K562 (cell line): Measurements from ENCODE around the gene COL20A1. TPM values are rescaled to one million over a fixed set of nuclear protein-coding genes. Genes with fewer than 3 reads are reported as not detected.

ENCODE experiments used
- ATF7 ChIP-seq: fragments of 450-650 bp; IDR thresholded peaks from 2 replicates; pipeline ENCODE4 v1.7.1; 2014; ENCODE audit warnings: mild to moderate bottlenecking, moderate library complexity
- BRCA1 ChIP-seq, 2 experiments: fragments of 450-650 bp in 1 of 2; sonication (generic) in 1 of 2; formaldehyde crosslinking in 1 of 2; IDR thresholded peaks; 2 replicates each; pipeline versions ENCODE4 v1.5.0 to v1.6.1; 2017 to 2020; ENCODE audit warnings: mild to moderate bottlenecking in 1 of 2, missing genetic modification reagents in 1 of 2
- CBX3 ChIP-seq, 2 experiments: IDR thresholded peaks; 1 replicate in 1 of 2; 2 replicates in 1 of 2; pipeline ENCODE4 v1.6.1; 2012; ENCODE audit warnings: inconsistent platforms in 2 of 2, low read length in 2 of 2, borderline replicate concordance in 1 of 2, control low read depth in 1 of 2
- CBX8 ChIP-seq: fragments of 200-600 bp; sonication (generic); IDR thresholded peaks from 2 replicates; pipeline ENCODE4 v1.6.1; 2012; ENCODE audit warnings: borderline replicate concordance, mixed run types, low read depth, mild to moderate bottlenecking, moderate library complexity, mixed read lengths, low read length, control low read depth, inconsistent platforms; ENCODE audit not compliant: poor library complexity, severe bottlenecking; ENCODE audit errors: extremely low read depth
- CTBP1 ChIP-seq: fragments of 450-650 bp; IDR thresholded peaks from 2 replicates; pipeline ENCODE4 v1.6.1; 2016; ENCODE audit warnings: borderline replicate concordance
- EGR1 ChIP-seq: fragments of 450-650 bp; conservative IDR thresholded peaks from 2 replicates; pipeline ENCODE4 v1.6.1; 2017; ENCODE audit warnings: mild to moderate bottlenecking
- EZH2 ChIP-seq: IDR thresholded peaks from 2 replicates; pipeline ENCODE4 v1.6.1; 2012; ENCODE audit warnings: low read depth, mild to moderate bottlenecking, inconsistent platforms, low read length, borderline replicate concordance
- FOS ChIP-seq: IDR thresholded peaks from 3 replicates; pipeline ENCODE4 v1.6.1; 2011; ENCODE audit not compliant: insufficient read length; ENCODE audit errors: extremely low read depth
- FOXA3 ChIP-seq, 2 experiments: fragments of 450-650 bp in 1 of 2; sonication (generic) in 1 of 2; formaldehyde crosslinking; IDR thresholded peaks in 1 of 2; conservative IDR thresholded peaks in 1 of 2; 2 replicates each; pipeline versions ENCODE4 v1.4.0 to v1.8.0; 2020 to 2022; ENCODE audit warnings: mild to moderate bottlenecking in 2 of 2, missing genetic modification reagents in 1 of 2
- FOXP1 ChIP-seq: sonication (generic); formaldehyde crosslinking; IDR thresholded peaks from 2 replicates; pipeline ENCODE4 v1.8.0; 2022; ENCODE audit warnings: mild to moderate bottlenecking, missing genetic modification reagents
- GABPA ChIP-seq: fragments of 200-800 bp; sonication (Bioruptor generic); conservative IDR thresholded peaks from 2 replicates; pipeline ENCODE4 v1.6.1; 2016; ENCODE audit warnings: low read depth, missing genetic modification characterization, missing compliant biosample characterization
- GATAD2A ChIP-seq: fragments of 450-650 bp; IDR thresholded peaks from 2 replicates; pipeline ENCODE4 v1.6.1; 2017
- KAT8 ChIP-seq: fragments of 450-650 bp; IDR thresholded peaks from 2 replicates; pipeline ENCODE4 v1.6.1; 2016; ENCODE audit warnings: low read depth, mild to moderate bottlenecking
- KDM2B ChIP-seq: fragments of 250-450 bp; sonication (Bioruptor Pico); IDR thresholded peaks from 2 replicates; pipeline ENCODE4 v1.8.0; 2021; ENCODE audit warnings: mild to moderate bottlenecking, moderate library complexity
- MECOM ChIP-seq: fragments of 250-450 bp; sonication (Bioruptor Pico); IDR thresholded peaks from 2 replicates; pipeline ENCODE4 v1.8.0; 2022; ENCODE audit warnings: inconsistent platforms
- MTF1 ChIP-seq: fragments of 250-450 bp; sonication (Bioruptor Pico); IDR thresholded peaks from 2 replicates; pipeline ENCODE4 v1.9.0; 2021; ENCODE audit warnings: moderate library complexity, mild to moderate bottlenecking, inconsistent platforms, borderline replicate concordance
- NBN ChIP-seq: fragments of 450-650 bp; IDR thresholded peaks from 2 replicates; pipeline ENCODE4 v1.6.1; 2016; ENCODE audit warnings: low read depth, mild to moderate bottlenecking
- PRPF4 ChIP-seq: fragments of 200-400 bp; formaldehyde crosslinking; IDR thresholded peaks from one replicate; pipeline ENCODE4 v1.6.1; 2017; ENCODE audit warnings: low read length, low read depth, mild to moderate bottlenecking; ENCODE audit not compliant: insufficient read depth, poor library complexity, severe bottlenecking
- TAF7 ChIP-seq: fragments of 450-650 bp; IDR thresholded peaks from 2 replicates; pipeline ENCODE4 v1.6.1; 2016; ENCODE audit warnings: missing genetic modification characterization, missing compliant biosample characterization
- polyA plus RNA-seq, 8 experiments: library from polyadenylated mRNA; depleted of rRNA in 4 of 8; stranded (reverse) in 5 of 8; unstranded in 3 of 8; fragments of >200 nt; fragmentation: Nextera tagmentation in 2 of 8; fragmentation: Illumina TruSeq in 1 of 8; extraction: Ambion mirVana in 2 of 8; extraction: Trizol in 1 of 8; gene quantifications; 2 replicates each; pipeline versions ENCODE4 v1.2.1 to v1.2.3, GENCODE V29; 2011 to 2014; ENCODE audit warnings: inconsistent platforms in 1 of 8, missing spikeins in 1 of 8
- total RNA-seq, 7 experiments: library from RNA; depleted of rRNA in 6 of 7; stranded (reverse); fragments of >200 nt in 6 of 7; fragmentation: Illumina TruSeq in 2 of 7; extraction: Trizol in 2 of 7; gene quantifications; 2 replicates each; pipeline versions ENCODE4 v1.2.1 to v1.2.3, GENCODE V29; 2011 to 2021; ENCODE audit warnings: low replicate concordance in 1 of 7
- TF ChIP-seq, protein P1 (sequence below): fragments of 250-450 bp; sonication (Bioruptor Pico); IDR thresholded peaks from 2 replicates; pipeline ENCODE4 v1.9.0; 2021; ENCODE audit warnings: mild to moderate bottlenecking, inconsistent platforms
- TF ChIP-seq, protein P2 (sequence below): conservative IDR thresholded peaks from 2 replicates; pipeline ENCODE4 v1.6.1; 2011; ENCODE audit warnings: low read depth, mild to moderate bottlenecking, low read length; ENCODE audit not compliant: control insufficient read depth
- TF ChIP-seq, protein P3 (sequence below): sonication (generic); formaldehyde crosslinking; IDR thresholded peaks from 2 replicates; pipeline ENCODE4 v1.4.0; 2020; ENCODE audit warnings: mild to moderate bottlenecking, missing genetic modification reagents

Gene COL20A1
- total and polyA plus RNA-seq, 9 of the 15 experiments (the other 6 are each of a cell fraction or from before 2014, with no cell fraction given): not detected

DNA sequence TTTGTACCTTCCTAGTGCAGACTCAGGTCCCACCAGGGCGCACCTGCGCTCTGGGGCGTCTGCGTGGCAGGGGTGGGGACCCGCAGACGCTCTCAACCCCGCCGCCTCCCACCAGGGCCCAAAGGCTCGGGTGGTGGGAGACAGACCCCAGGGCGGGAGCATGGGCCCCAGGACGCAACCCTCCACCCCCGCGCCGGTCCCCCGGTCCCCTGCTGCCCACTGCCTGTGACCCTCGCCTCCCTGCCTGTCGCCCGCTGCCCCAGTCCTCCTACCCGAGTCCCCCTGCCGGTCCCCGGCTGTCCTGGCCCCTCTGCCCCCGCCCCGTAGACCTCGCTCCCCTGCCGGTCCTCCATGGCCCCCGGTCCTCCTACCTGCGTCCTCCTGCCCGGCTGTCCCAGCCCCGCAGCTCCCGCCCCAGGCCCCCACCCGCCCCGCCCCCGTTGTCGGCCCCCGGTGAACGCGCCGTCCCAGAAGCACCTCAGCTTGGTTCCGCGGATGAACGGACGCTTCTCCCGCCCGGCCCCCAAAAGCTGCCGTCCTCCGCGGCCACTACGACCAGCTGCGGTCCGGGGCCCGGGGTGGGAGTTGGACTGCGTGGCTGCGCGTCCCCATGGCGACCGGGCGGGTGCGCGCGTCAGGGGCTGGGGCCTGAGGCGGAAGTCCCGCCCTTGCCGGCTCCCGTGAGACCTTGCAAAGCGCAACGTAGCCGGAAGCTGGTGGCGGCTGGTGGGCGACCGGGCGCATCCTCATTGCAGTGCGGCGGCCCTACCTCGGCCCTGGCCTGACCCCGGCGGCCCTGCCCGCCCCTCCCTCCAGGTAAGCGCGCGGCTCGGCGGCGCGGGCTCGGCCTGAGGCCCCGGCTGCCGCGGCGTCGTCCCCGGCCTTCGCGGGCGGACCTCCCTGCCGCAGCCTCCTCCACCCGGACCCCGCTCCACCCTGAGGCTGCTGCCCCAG is 20.6 kb upstream of the COL20A1 start, which contains the start of gene ARFGAP1 (continued):
- TF ChIP-seq, protein P1, sequence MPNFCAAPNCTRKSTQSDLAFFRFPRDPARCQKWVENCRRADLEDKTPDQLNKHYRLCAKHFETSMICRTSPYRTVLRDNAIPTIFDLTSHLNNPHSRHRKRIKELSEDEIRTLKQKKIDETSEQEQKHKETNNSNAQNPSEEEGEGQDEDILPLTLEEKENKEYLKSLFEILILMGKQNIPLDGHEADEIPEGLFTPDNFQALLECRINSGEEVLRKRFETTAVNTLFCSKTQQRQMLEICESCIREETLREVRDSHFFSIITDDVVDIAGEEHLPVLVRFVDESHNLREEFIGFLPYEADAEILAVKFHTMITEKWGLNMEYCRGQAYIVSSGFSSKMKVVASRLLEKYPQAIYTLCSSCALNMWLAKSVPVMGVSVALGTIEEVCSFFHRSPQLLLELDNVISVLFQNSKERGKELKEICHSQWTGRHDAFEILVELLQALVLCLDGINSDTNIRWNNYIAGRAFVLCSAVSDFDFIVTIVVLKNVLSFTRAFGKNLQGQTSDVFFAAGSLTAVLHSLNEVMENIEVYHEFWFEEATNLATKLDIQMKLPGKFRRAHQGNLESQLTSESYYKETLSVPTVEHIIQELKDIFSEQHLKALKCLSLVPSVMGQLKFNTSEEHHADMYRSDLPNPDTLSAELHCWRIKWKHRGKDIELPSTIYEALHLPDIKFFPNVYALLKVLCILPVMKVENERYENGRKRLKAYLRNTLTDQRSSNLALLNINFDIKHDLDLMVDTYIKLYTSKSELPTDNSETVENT (CRISPR knock-in tag): peak; percentile 63
- no peak for TF ChIP-seq CBX3 (IDR thresholded peaks at IDR 0.05; ENCODE audit: borderline replicate concordance in 1 of 2, low read length in 2 of 2)
- 0 out of 2 replicates have a peak, but pooled peaks have one; percentile 25 for TF ChIP-seq FOXP1 (CRISPR knock-in tag)
- no peak for TF ChIP-seq BRCA1 (IDR thresholded peaks at IDR 0.05)
- no peak for TF ChIP-seq BRCA1 (CRISPR knock-in tag; IDR thresholded peaks at IDR 0.05)
- no peak for TF ChIP-seq FOXA3 (CRISPR knock-in tag; conservative IDR thresholded peaks at IDR 0.05 in 1 of 2, IDR thresholded peaks at IDR 0.05 in 1 of 2)
- TF ChIP-seq, protein P2, sequence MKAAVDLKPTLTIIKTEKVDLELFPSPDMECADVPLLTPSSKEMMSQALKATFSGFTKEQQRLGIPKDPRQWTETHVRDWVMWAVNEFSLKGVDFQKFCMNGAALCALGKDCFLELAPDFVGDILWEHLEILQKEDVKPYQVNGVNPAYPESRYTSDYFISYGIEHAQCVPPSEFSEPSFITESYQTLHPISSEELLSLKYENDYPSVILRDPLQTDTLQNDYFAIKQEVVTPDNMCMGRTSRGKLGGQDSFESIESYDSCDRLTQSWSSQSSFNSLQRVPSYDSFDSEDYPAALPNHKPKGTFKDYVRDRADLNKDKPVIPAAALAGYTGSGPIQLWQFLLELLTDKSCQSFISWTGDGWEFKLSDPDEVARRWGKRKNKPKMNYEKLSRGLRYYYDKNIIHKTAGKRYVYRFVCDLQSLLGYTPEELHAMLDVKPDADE: peak; percentile 60; the same call in 1 of the 2 replicates
- no peak for TF ChIP-seq EZH2
- TF ChIP-seq CBX8: no peak
- no peak for TF ChIP-seq MTF1 (CRISPR knock-in tag)
- TF ChIP-seq EGR1: peak; percentile 38
- TF ChIP-seq, protein P3, sequence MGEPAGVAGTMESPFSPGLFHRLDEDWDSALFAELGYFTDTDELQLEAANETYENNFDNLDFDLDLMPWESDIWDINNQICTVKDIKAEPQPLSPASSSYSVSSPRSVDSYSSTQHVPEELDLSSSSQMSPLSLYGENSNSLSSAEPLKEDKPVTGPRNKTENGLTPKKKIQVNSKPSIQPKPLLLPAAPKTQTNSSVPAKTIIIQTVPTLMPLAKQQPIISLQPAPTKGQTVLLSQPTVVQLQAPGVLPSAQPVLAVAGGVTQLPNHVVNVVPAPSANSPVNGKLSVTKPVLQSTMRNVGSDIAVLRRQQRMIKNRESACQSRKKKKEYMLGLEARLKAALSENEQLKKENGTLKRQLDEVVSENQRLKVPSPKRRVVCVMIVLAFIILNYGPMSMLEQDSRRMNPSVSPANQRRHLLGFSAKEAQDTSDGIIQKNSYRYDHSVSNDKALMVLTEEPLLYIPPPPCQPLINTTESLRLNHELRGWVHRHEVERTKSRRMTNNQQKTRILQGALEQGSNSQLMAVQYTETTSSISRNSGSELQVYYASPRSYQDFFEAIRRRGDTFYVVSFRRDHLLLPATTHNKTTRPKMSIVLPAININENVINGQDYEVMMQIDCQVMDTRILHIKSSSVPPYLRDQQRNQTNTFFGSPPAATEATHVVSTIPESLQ (CRISPR knock-in tag): no peak
- peak; percentile 96 for TF ChIP-seq GABPA (tag)
- no peak for TF ChIP-seq FOS
- TF ChIP-seq NBN: no peak
- TF ChIP-seq PRPF4: no peak
- peak; percentile 43; the same call in 1 of the 2 replicates for TF ChIP-seq CTBP1
- no peak for TF ChIP-seq KDM2B (CRISPR knock-in tag)
- no peak for TF ChIP-seq GATAD2A
- no peak for TF ChIP-seq KAT8
- no peak for TF ChIP-seq MECOM
- no peak for TF ChIP-seq TAF7
- TF ChIP-seq ATF7: peak; percentile 60
